Transverse colon (tissue), 4 donors: ENCODE measurements around the gene CRTC3. TPM values are rescaled to one million over a fixed set of nuclear protein-coding genes. Genes with fewer than 3 reads are reported as not detected.
"Not testable (repeated sequence)": the region's sequence is repeated elsewhere in the genome, so short reads cannot be mapped to it uniquely, and the experiment has no call there.

Source experiments
- DNase-seq: peaks from one replicate; pipeline ENCODE4 v3.0.0-alpha.2; 2019
- H3K27ac ChIP-seq, 4 donors: fragments of 200-600 bp; sonication (generic); 2 replicates each; pipeline ENCODE4 v1.5.1; 2016 to 2018; ENCODE audit warnings: inconsistent platforms in 4 of 4
- H3K27me3 ChIP-seq: fragments of 200-600 bp; sonication (generic); 2 replicates; pipeline ENCODE4 v1.5.1; 2017; ENCODE audit warnings: inconsistent platforms
- H3K36me3 ChIP-seq, 4 donors: fragments of 200-600 bp; sonication (generic); 2 replicates each; pipeline ENCODE4 v1.5.1; 2017 to 2019; ENCODE audit warnings: inconsistent platforms in 4 of 4
- H3K4me1 ChIP-seq, 4 donors: fragments of 200-600 bp; sonication (generic); 2 replicates each; pipeline ENCODE4 v1.5.1; 2017 to 2020; ENCODE audit warnings: inconsistent platforms in 4 of 4
- H3K4me3 ChIP-seq, 4 donors: fragments of 200-600 bp; sonication (generic); 1 replicate in 1 of 4; 2 replicates in 3 of 4; pipeline versions ENCODE4 v1.5.1 to v1.6.1; 2017 to 2019; ENCODE audit warnings: inconsistent platforms in 4 of 4
- H3K9me3 ChIP-seq, 2 donors: fragments of 200-600 bp; sonication (generic); 2 replicates each; pipeline ENCODE4 v1.5.1; 2017 to 2019; ENCODE audit warnings: inconsistent platforms in 2 of 2
- CTCF ChIP-seq, 5 experiments: fragments of 200-600 bp in 3 of 5; fragments of 450-650 bp in 2 of 5; sonication (generic) in 3 of 5; IDR thresholded peaks; 1 replicate in 2 of 5; 2 replicates in 3 of 5; pipeline ENCODE4 v1.5.1; 2016 to 2017; ENCODE audit warnings: antibody characterized with exemption in 5 of 5, inconsistent platforms in 3 of 5, mild to moderate bottlenecking in 2 of 5, moderate library complexity in 1 of 5
- EP300 ChIP-seq: sonication (generic); formaldehyde crosslinking; IDR thresholded peaks from one replicate; pipeline ENCODE4 v1.6.1; 2017; ENCODE audit warnings: antibody characterized with exemption, low read depth
- POLR2A ChIP-seq: fragments of 450-650 bp; IDR thresholded peaks from one replicate; pipeline ENCODE4 v1.6.1; 2016; ENCODE audit warnings: antibody characterized with exemption, mild to moderate bottlenecking, moderate library complexity
- POLR2AphosphoS5 ChIP-seq, 3 donors: sonication (generic); formaldehyde crosslinking; IDR thresholded peaks; one replicate each; pipeline ENCODE4 v1.6.1; 2016; ENCODE audit warnings: antibody characterized with exemption in 3 of 3
- WGBS, 2 donors: methylation state at CpG; one replicate each; pipeline ENCODE4 v1.1.5; 2018; ENCODE audit warnings: low coverage in 1 of 2; 5-methylcytosine and 5-hydroxymethylcytosine counted together
- in situ Hi-C, 4 donors: fragments of 200-750 bp; cut with MboI; loops; one replicate each; pipeline versions ENCODE4 v1.15.0 to v1.15.1; 2017; ENCODE audit warnings: low sequenced_read_pairs in 3 of 4, low pct_ligation_motif_present in 1 of 4, low pct_unique_long_range_greater_than_20kb in 1 of 4
- intact Hi-C: fragments of 100-400 bp; cut with DNase I; formaldehyde crosslinking; loops from one replicate; pipeline ENCODE4 v1.15.1; 2023; ENCODE audit warnings: low total_unique reads
- total RNA-seq, 4 donors: library from RNA; depleted of rRNA; stranded (reverse); fragments of >200 nt; gene quantifications; one replicate each; pipeline ENCODE4 v1.1.0, GENCODE V29; 2016

CRTC3 gene
- total RNA-seq, 4 donors from 2014 or later: 23.0 to 35.9 (median 24.1) TPM

GRCh38 chr15:90512276-90512675 lies 17.4 kb upstream of the CRTC3 start:
- TF ChIP-seq POLR2A (no peak), CTCF (IDR thresholded peaks at IDR 0.05) (no peak), EP300 (no peak), POLR2AphosphoS5 (IDR thresholded peaks at IDR 0.05) (no peak)
- intact Hi-C loops: no loop called here
- DNase-seq: no peak
- 67 to 93% methylated on average over 2 of the region's 2 CpGs for WGBS, 2 donors
- Histone ChIP-seq H3K27me3 (no peaks in the 10 kb centered on the region), H3K4me3 (no peak overlapping the region), H3K36me3 (no peaks in the 10 kb centered on the region), H3K9me3 (peaks cover 0 to 6% of the 10 kb centered on the region in 2 donors), H3K4me1 (no peaks in the 10 kb centered on the region), H3K27ac (no peak overlapping the region)
- in situ Hi-C loops: loop anchor here in 1 of 4 donors (25.0 kb wide), 1 partner anchor 100 kb away; no protein-coding TSS in a partner anchor

- DNase-seq: no peak
- Histone ChIP-seq H3K36me3 (no peaks in the 10 kb centered on the region), H3K27me3 (no peaks in the 10 kb centered on the region), H3K27ac (no peak overlapping the region), H3K9me3 (peaks cover 0 to 6% of the 10 kb centered on the region in 2 donors), H3K4me3 (no peak overlapping the region), H3K4me1 (no peaks in the 10 kb centered on the region)
- intact Hi-C loops (no loop called here), in situ Hi-C loops (loop anchor here in 1 of 4 donors (25.0 kb wide), 1 partner anchor 99 kb away; no protein-coding TSS in a partner anchor)
- TF ChIP-seq CTCF (IDR thresholded peaks at IDR 0.05) (no peak), EP300 (no peak), POLR2AphosphoS5 (IDR thresholded peaks at IDR 0.05) (no peak), POLR2A (no peak)
- 92 to 100% methylated on average over 2 to 3 of the region's 3 CpGs for WGBS, 2 donors
Observed at GRCh38 chr15:90512981-90513380, 16.7 kb upstream of the CRTC3 start.

DNA sequence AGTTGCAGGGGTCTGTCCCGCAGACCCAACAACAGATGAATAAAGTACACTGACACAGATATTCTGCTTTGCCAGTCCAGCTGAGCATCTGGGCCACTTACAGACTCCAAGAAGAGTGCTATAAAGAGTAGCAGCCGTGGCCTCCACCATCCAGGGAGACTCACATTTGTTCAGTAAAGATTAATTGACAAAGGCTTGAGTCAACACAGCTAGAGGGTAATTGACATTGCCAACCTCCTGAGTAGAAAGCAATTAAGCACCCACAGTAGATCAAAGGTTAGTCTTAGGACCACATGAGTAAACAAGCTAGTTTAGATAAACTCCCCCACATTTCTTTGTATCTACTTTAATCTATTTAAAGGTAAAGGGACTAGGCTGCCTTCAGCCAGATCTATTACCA lies 16.3 kb upstream of the CRTC3 start:
- 77 to 78% methylated on average over 1 to 2 of the region's 2 CpGs for WGBS, 2 donors
- intact Hi-C loops: no loop called here
- no peak overlapping the region for H3K27ac ChIP-seq

GRCh38 chr15:90513893-90514292 lies 15.8 kb upstream of the CRTC3 start:
- WGBS, 2 donors: 62 to 100% methylated on average over 1 to 2 of the region's 2 CpGs
- H3K4me3 ChIP-seq, DNase-seq, H3K36me3 ChIP-seq, intact Hi-C loops, H3K27ac ChIP-seq, H3K4me1 ChIP-seq, H3K9me3 ChIP-seq, H3K27me3 ChIP-seq: not testable (repeated sequence)
- in situ Hi-C loops: loop anchor here in 1 of 4 donors (25.0 kb wide), 1 partner anchor 98 kb away; no protein-coding TSS in a partner anchor

More for the DNA sequence above, 16.3 kb upstream of the CRTC3 start:
- no peak for DNase-seq
- Histone ChIP-seq H3K4me1 (no peaks in the 10 kb centered on the region), H3K4me3 (no peak overlapping the region), H3K9me3 (peaks cover 0 to 6% of the 10 kb centered on the region in 2 donors), H3K27me3 (no peaks in the 10 kb centered on the region), H3K36me3 (no peaks in the 10 kb centered on the region)
- in situ Hi-C loops: loop anchor here in 1 of 4 donors (25.0 kb wide), 1 partner anchor 99 kb away; no protein-coding TSS in a partner anchor
- TF ChIP-seq CTCF (IDR thresholded peaks at IDR 0.05): no peak
- TF ChIP-seq POLR2A: no peak
- TF ChIP-seq POLR2AphosphoS5 (IDR thresholded peaks at IDR 0.05): no peak
- TF ChIP-seq EP300: no peak

DNA sequence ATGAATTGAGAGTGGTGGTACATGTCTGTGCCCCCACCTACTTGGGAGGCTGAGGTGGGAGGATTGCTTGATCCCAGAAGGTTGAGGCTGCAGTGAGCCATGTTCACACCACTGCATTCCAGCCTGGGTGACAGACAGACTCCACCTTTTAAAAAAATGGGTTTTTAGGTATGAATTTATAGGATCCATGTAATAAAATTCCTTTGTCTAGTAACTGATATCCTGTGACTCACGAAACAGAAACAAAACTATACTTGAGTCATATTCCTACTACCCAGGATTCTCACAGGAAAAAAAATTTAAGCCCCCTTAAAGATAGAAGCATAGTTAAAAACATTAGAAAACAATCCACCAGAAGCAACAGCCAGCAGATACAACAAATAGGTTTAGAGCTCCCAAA lies 10.0 kb upstream of the CRTC3 start:
- in situ Hi-C loops: loop anchor here in 1 of 4 donors (25.0 kb wide), 1 partner anchor 93 kb away; no protein-coding TSS in a partner anchor
- Histone ChIP-seq H3K36me3 (no peaks in the 10 kb centered on the region), H3K27ac (no peak overlapping the region), H3K4me1 (no peaks in the 10 kb centered on the region), H3K27me3 (no peaks in the 10 kb centered on the region), H3K9me3 (no peaks in the 10 kb centered on the region), H3K4me3 (no peak overlapping the region)
- intact Hi-C loops: loop anchor here (10.0 kb wide), 1 partner anchor 95 kb away; no protein-coding TSS in a partner anchor
- WGBS, 2 donors: 45 to 70% methylated on average over 1 of the region's 1 CpG
- DNase-seq: no peak
- no peak for TF ChIP-seq CTCF (IDR thresholded peaks at IDR 0.05)
